ENCODE measurements around the gene ARID5B. TPM values are rescaled to one million over a fixed set of nuclear protein-coding genes. Genes with fewer than 3 reads are reported as not detected.

Gene ARID5B
- total and polyA plus RNA-seq, 2 donors (not counting 1 experiment from before 2014, with no cell fraction given), result 118 to 145 TPM

DNA sequence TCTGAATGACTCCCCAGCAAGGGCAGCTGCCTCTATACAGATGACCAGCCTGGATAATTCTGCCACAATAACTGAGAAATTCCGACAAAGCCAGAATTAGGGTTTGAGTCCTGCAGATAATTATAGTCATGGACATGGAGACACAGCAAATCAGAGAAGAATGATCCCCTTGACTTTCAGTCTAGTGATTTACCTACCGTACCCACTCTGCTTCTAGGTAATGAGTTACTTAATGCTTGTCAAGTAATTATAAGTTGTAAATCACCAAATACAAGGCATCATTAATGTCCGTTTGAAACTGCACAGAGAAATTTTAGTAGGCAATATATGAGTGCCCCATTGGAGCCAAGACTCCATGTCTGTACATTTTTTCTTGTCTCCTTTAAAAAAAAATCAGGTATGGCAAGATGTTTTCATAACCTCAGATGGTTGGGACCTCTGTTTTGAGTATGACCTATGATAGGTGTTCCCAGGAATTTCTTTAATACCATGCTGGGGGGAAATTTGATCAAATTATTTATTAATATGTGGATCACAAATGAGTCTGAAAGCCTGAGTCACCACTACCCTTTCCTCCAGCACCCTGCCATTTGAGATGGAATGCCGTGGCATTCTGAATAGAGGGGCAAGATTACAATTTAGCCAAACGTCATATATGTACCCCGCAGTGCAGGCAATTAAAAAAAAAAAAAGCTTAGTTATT is 5.5 kb upstream of the ARID5B start:
- Histone ChIP-seq H3K79me2 (ENCODE audit: control insufficient read depth, insufficient read depth, low read length) (peaks cover 1% of the 10 kb centered on the region), H3K9ac (ENCODE audit: insufficient read depth, low read length) (no peak overlapping the region), H4K20me1 (ENCODE audit: control insufficient read depth, extremely low read depth, insufficient read depth, low read length) (no peaks in the 10 kb centered on the region), H3K4me3 (replicated peaks in 1 of 4; ENCODE audit: control extremely low read depth in 1 of 4, insufficient read depth in 1 of 4, low read depth in 3 of 4, low read length in 4 of 4) (no peak overlapping the region), H3K9me3 (ENCODE audit: control insufficient read depth, insufficient read depth, low read depth, low read length) (no peaks in the 10 kb centered on the region), H3K36me3 (ENCODE audit: control insufficient read depth, insufficient read depth, low read length) (no peaks in the 10 kb centered on the region), H2AFZ (ENCODE audit: low read length) (no peak overlapping the region), H3K27me3 (ENCODE audit: control insufficient read depth, insufficient read depth, low read length) (no peaks in the 10 kb centered on the region), H3K27ac (ENCODE audit: insufficient read depth, low read length) (no peak overlapping the region), H3K4me2 (ENCODE audit: extremely low read depth, insufficient read depth, low read length) (no peak overlapping the region), H3K4me1 (ENCODE audit: control insufficient read depth, extremely low read depth, insufficient read depth, low read length) (peaks cover 12% of the 10 kb centered on the region)
- no peak for TF ChIP-seq EZH2 (IDR thresholded peaks at IDR 0.05; ENCODE audit: low read length, missing control alignments)
- TF ChIP-seq, protein P1, sequence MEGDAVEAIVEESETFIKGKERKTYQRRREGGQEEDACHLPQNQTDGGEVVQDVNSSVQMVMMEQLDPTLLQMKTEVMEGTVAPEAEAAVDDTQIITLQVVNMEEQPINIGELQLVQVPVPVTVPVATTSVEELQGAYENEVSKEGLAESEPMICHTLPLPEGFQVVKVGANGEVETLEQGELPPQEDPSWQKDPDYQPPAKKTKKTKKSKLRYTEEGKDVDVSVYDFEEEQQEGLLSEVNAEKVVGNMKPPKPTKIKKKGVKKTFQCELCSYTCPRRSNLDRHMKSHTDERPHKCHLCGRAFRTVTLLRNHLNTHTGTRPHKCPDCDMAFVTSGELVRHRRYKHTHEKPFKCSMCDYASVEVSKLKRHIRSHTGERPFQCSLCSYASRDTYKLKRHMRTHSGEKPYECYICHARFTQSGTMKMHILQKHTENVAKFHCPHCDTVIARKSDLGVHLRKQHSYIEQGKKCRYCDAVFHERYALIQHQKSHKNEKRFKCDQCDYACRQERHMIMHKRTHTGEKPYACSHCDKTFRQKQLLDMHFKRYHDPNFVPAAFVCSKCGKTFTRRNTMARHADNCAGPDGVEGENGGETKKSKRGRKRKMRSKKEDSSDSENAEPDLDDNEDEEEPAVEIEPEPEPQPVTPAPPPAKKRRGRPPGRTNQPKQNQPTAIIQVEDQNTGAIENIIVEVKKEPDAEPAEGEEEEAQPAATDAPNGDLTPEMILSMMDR (conservative IDR thresholded peaks at IDR 0.05 in 1 of 2, IDR thresholded peaks at IDR 0.05 in 1 of 2; ENCODE audit: low read depth in 1 of 2, low read length in 2 of 2), result no peak
- no peak for DNase-seq (ENCODE audit: low read depth in 2 of 2)

DNA sequence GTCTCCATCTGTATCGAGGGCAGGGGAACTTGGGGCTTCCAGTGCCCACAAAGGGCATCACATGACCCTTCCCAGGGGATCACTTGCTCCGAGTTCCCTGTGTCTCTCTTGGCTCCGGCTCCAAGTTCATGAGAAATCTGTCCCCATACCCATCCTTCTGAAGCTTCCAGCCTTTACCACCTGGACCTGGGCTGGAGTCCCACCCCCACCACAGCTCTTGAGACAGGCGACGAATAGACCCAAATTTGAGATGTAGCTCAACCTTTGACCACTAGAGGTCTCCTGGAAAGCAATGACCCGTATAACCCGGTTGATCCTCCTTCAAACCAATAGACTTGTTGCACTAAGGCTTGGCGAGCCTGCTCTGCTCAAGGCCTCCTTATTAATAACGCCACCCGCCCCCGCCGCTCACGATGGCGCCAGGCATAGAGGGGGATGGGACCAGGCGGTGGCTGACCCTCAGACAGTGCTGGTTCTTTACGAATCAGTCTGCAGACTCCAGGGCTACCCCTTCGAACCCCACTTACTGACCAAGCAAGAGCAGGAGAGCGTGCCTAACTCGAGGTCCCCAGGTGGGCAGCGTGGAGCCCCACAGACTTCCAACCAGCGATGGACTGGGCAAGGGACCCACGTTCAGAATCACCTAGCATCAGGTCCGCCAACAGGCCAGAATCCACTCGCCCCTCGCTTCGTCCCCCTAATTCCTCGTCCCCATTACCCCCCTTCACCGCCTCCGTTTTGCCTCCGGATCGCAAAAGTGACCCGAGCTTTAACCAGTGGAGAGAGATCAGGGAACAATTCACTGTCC is 4.4 kb upstream of the ARID5B start:
- TF ChIP-seq, protein P1 (conservative IDR thresholded peaks at IDR 0.05 in 1 of 2, IDR thresholded peaks at IDR 0.05 in 1 of 2; ENCODE audit: low read depth in 1 of 2, low read length in 2 of 2), result peak; percentile 58 to 76
- TF ChIP-seq EZH2 (IDR thresholded peaks at IDR 0.05; ENCODE audit: low read length, missing control alignments), result no peak
- peak overlapping the region; percentile 66 for H3K4me2 ChIP-seq (ENCODE audit: extremely low read depth, insufficient read depth, low read length)
- peak; percentile 66 to 80 for DNase-seq (ENCODE audit: low read depth in 2 of 2)
- peaks cover 12% of the 10 kb centered on the region for H3K4me1 ChIP-seq (ENCODE audit: control insufficient read depth, extremely low read depth, insufficient read depth, low read length)
- no peaks in the 10 kb centered on the region for H3K36me3 ChIP-seq (ENCODE audit: control insufficient read depth, insufficient read depth, low read length)
- H3K4me3 ChIP-seq (replicated peaks in 1 of 4; ENCODE audit: control extremely low read depth in 1 of 4, insufficient read depth in 1 of 4, low read depth in 3 of 4, low read length in 4 of 4), result peak overlapping the region in 2 of 4 experiments; percentile 35 to 39
- no peak overlapping the region for H3K9ac ChIP-seq (ENCODE audit: insufficient read depth, low read length)
- no peaks in the 10 kb centered on the region for H3K9me3 ChIP-seq (ENCODE audit: control insufficient read depth, insufficient read depth, low read depth, low read length)
- H4K20me1 ChIP-seq (ENCODE audit: control insufficient read depth, extremely low read depth, insufficient read depth, low read length), result no peaks in the 10 kb centered on the region
- H3K27ac ChIP-seq (ENCODE audit: insufficient read depth, low read length), result peak overlapping the region; percentile 44
- H2AFZ ChIP-seq (ENCODE audit: low read length), result peak overlapping the region; percentile 57
- H3K79me2 ChIP-seq (ENCODE audit: control insufficient read depth, insufficient read depth, low read length), result peaks cover 6% of the 10 kb centered on the region
- H3K27me3 ChIP-seq (ENCODE audit: control insufficient read depth, insufficient read depth, low read length), result no peaks in the 10 kb centered on the region

GRCh38 chr10:61897671-61898434 is 3.6 kb upstream of the ARID5B start:
- no peaks in the 10 kb centered on the region for H3K27me3 ChIP-seq (ENCODE audit: control insufficient read depth, insufficient read depth, low read length)
- H4K20me1 ChIP-seq (ENCODE audit: control insufficient read depth, extremely low read depth, insufficient read depth, low read length), result no peaks in the 10 kb centered on the region
- TF ChIP-seq EZH2 (IDR thresholded peaks at IDR 0.05; ENCODE audit: low read length, missing control alignments), result no peak
- TF ChIP-seq, protein P1 (conservative IDR thresholded peaks at IDR 0.05 in 1 of 2, IDR thresholded peaks at IDR 0.05 in 1 of 2; ENCODE audit: low read depth in 1 of 2, low read length in 2 of 2), result peak; percentile 14 to 58
- H3K36me3 ChIP-seq (ENCODE audit: control insufficient read depth, insufficient read depth, low read length), result no peaks in the 10 kb centered on the region
- peak overlapping the region; percentile 66 for H3K4me2 ChIP-seq (ENCODE audit: extremely low read depth, insufficient read depth, low read length)
- peaks cover 14% of the 10 kb centered on the region for H3K79me2 ChIP-seq (ENCODE audit: control insufficient read depth, insufficient read depth, low read length)
- peak overlapping the region in 2 of 4 experiments; percentile 35 to 39 for H3K4me3 ChIP-seq (replicated peaks in 1 of 4; ENCODE audit: control extremely low read depth in 1 of 4, insufficient read depth in 1 of 4, low read depth in 3 of 4, low read length in 4 of 4)
- H3K9ac ChIP-seq (ENCODE audit: insufficient read depth, low read length), result no peak overlapping the region
- H3K27ac ChIP-seq (ENCODE audit: insufficient read depth, low read length), result peak overlapping the region; percentile 44
- peak; percentile 60 to 73 for DNase-seq (ENCODE audit: low read depth in 2 of 2)
- H3K4me1 ChIP-seq (ENCODE audit: control insufficient read depth, extremely low read depth, insufficient read depth, low read length), result peaks cover 12% of the 10 kb centered on the region
- H3K9me3 ChIP-seq (ENCODE audit: control insufficient read depth, insufficient read depth, low read depth, low read length), result no peaks in the 10 kb centered on the region
- peak overlapping the region; percentile 57 for H2AFZ ChIP-seq (ENCODE audit: low read length)

Data from fibroblast of lung (primary cell).